ENCODE results near the gene KDM2B.
"Not testable (repeated sequence)": the region's sequence is repeated elsewhere in the genome, so short reads cannot be mapped to it uniquely, and the experiment has no call there.

DNA sequence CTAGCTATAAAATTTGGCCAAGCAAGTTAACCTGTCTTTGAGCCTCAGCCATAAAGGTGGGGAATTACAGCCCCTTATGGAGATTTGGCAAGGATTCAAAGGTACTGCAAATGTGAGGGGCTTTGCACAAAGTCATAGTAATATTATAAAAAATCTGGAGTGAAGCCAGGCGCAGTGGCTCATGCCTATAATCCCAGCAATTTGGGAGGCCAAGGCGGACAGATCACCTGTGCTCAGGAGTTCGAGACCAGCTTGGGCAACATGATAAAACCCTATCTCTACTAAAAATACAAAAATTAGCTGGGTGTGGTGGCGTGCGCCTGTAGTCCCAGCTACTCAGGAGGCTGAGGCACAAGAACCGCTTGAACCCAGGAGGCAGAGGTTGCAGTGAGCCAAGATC is 4.1 kb upstream of the KDM2B start:
- TF ChIP-seq, protein P1, sequence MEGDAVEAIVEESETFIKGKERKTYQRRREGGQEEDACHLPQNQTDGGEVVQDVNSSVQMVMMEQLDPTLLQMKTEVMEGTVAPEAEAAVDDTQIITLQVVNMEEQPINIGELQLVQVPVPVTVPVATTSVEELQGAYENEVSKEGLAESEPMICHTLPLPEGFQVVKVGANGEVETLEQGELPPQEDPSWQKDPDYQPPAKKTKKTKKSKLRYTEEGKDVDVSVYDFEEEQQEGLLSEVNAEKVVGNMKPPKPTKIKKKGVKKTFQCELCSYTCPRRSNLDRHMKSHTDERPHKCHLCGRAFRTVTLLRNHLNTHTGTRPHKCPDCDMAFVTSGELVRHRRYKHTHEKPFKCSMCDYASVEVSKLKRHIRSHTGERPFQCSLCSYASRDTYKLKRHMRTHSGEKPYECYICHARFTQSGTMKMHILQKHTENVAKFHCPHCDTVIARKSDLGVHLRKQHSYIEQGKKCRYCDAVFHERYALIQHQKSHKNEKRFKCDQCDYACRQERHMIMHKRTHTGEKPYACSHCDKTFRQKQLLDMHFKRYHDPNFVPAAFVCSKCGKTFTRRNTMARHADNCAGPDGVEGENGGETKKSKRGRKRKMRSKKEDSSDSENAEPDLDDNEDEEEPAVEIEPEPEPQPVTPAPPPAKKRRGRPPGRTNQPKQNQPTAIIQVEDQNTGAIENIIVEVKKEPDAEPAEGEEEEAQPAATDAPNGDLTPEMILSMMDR (IDR thresholded peaks at IDR 0.05; ENCODE audit: low read depth, low read length, poor library complexity, severe bottlenecking), result not testable (repeated sequence)
- TF ChIP-seq EZH2phosphoT487 (IDR thresholded peaks at IDR 0.05; ENCODE audit: borderline replicate concordance, low read length), result not testable (repeated sequence)

Data from DOHH2 (cell line).